SK-N-SH (cell line): ENCODE data around the gene PARD3B. TPM values are rescaled to one million over a fixed set of nuclear protein-coding genes. Genes with fewer than 3 reads are reported as not detected.

Experiments
- CTCF ChIA-PET: fragments of 300-600, 350-600 bp; formaldehyde crosslinking; extraction: SDS; loops from one replicate; lab custom pipeline; 2021; lab: Yijun Ruan, JAX
- POLR2A ChIA-PET: fragments of 350-600 bp; sonication (Branson Sonifier 250); formaldehyde crosslinking; extraction: SDS; loops from one replicate; lab custom pipeline; 2020; ENCODE audit warnings: antibody characterized with exemption, inconsistent platforms; lab: Yijun Ruan, JAX
- DNase-seq: peaks from one replicate; pipeline ENCODE4 v3.0.0; 2012
- H2AFZ ChIP-seq: fragments of 200-600 bp; sonication (generic); 2 replicates; pipeline ENCODE4 v1.8.1; 2016; ENCODE audit warnings: antibody characterized with exemption, mild to moderate bottlenecking, low read depth
- H3F3A ChIP-seq: fragments of 200-600 bp; sonication (generic); replicated peaks from 2 replicates; pipeline ENCODE3; 2016; ENCODE audit warnings: antibody characterized with exemption, mild to moderate bottlenecking; ENCODE audit not compliant: insufficient read depth
- H3K27ac ChIP-seq, 2 experiments: fragments of 200-500 bp in 1 of 2; fragments of 200-600 bp in 1 of 2; sonication (Bioruptor generic) in 1 of 2; sonication (generic), shearing (Covaris generic) in 1 of 2; 2 replicates each; pipeline versions ENCODE4 v1.5.1 to v1.6.1; 2014 to 2016; ENCODE audit warnings: low read depth in 2 of 2, inconsistent platforms in 1 of 2, low read length in 1 of 2, mild to moderate bottlenecking in 1 of 2, mixed read lengths in 1 of 2
- H3K27me3 ChIP-seq: fragments of 200-600 bp; sonication (generic), shearing (Covaris generic); 2 replicates; pipeline ENCODE4 v1.6.1; 2016; ENCODE audit warnings: mixed run types; ENCODE audit not compliant: insufficient read depth
- H3K36me3 ChIP-seq, 2 experiments: fragments of 200-500 bp in 1 of 2; fragments of 200-600 bp in 1 of 2; sonication (Bioruptor generic) in 1 of 2; sonication (generic) in 1 of 2; replicated peaks in 1 of 2; 2 replicates each; pipeline versions ENCODE3 to v1.5.1; 2014 to 2016; ENCODE audit warnings: low read length in 1 of 2, mild to moderate bottlenecking in 1 of 2; ENCODE audit not compliant: insufficient read depth in 2 of 2, control insufficient read depth in 1 of 2
- H3K4me1 ChIP-seq, 2 experiments: fragments of 200-500 bp in 1 of 2; fragments of 200-600 bp in 1 of 2; sonication (Bioruptor generic) in 1 of 2; sonication (generic), shearing (Covaris generic) in 1 of 2; 2 replicates each; pipeline versions ENCODE4 v1.5.1 to v1.6.1; 2014 to 2016; ENCODE audit warnings: low read depth in 1 of 2, low read length in 1 of 2, mixed run types in 1 of 2; ENCODE audit not compliant: insufficient read depth in 2 of 2, control insufficient read depth in 1 of 2
- H3K4me2 ChIP-seq: fragments of 200-600 bp; sonication (generic), shearing (Covaris generic); 2 replicates; pipeline ENCODE4 v1.6.1; 2017; ENCODE audit warnings: mixed run types
- H3K4me3 ChIP-seq, 2 experiments: fragments of 200-500 bp in 1 of 2; fragments of 200-600 bp in 1 of 2; sonication (Bioruptor generic) in 1 of 2; sonication (generic), shearing (Covaris generic) in 1 of 2; 2 replicates each; pipeline versions ENCODE4 v1.5.1 to v1.8.1; 2014 to 2016; ENCODE audit warnings: low read depth in 2 of 2, inconsistent platforms in 1 of 2, low read length in 1 of 2, mild to moderate bottlenecking in 1 of 2, mixed read lengths in 1 of 2, moderate library complexity in 1 of 2
- H3K79me2 ChIP-seq: fragments of 200-600 bp; sonication (generic); 2 replicates; pipeline ENCODE4 v1.8.1; 2017; ENCODE audit warnings: mild to moderate bottlenecking; ENCODE audit not compliant: insufficient read depth
- H3K9ac ChIP-seq: fragments of 200-600 bp; sonication (generic); 2 replicates; pipeline ENCODE4 v1.6.1; 2017; ENCODE audit warnings: mixed run types
- H3K9me2 ChIP-seq: fragments of 200-600 bp; sonication (generic); 2 replicates; pipeline ENCODE4 v1.6.1; 2017; ENCODE audit warnings: mixed run types
- H3K9me3 ChIP-seq: fragments of 200-600 bp; sonication (generic); 2 replicates; pipeline ENCODE4 v1.6.1; 2017; ENCODE audit warnings: mixed run types, mild to moderate bottlenecking, moderate library complexity
- H4K20me1 ChIP-seq: fragments of 200-600 bp; sonication (generic); 2 replicates; pipeline ENCODE4 v1.6.1; 2017; ENCODE audit warnings: mild to moderate bottlenecking, mixed run types; ENCODE audit not compliant: insufficient read depth
- EZH2phosphoT487 ChIP-seq: fragments of 200-600 bp; sonication (generic); IDR thresholded peaks from 2 replicates; pipeline ENCODE4 v1.6.1; 2017; ENCODE audit warnings: low read depth, mixed run types, mild to moderate bottlenecking, antibody characterized with exemption, moderate library complexity, borderline replicate concordance
- FOSL2 ChIP-seq: IDR thresholded peaks from 2 replicates; pipeline ENCODE4 v1.4.0; 2012; ENCODE audit warnings: low read depth, mild to moderate bottlenecking, moderate library complexity, borderline replicate concordance
- GATA2 ChIP-seq: sonication (generic); formaldehyde crosslinking; IDR thresholded peaks from 2 replicates; pipeline ENCODE4 v1.5.0; 2020; ENCODE audit warnings: mild to moderate bottlenecking, missing genetic modification reagents
- JUND ChIP-seq: IDR thresholded peaks from 2 replicates; pipeline ENCODE4 v1.4.0; 2012
- MXI1 ChIP-seq: IDR thresholded peaks from 2 replicates; pipeline ENCODE4 v1.6.1; 2012; ENCODE audit warnings: mild to moderate bottlenecking, low read depth, low read length, improper control_type of control experiment
- NFIC ChIP-seq: IDR thresholded peaks from 2 replicates; pipeline ENCODE4 v1.4.0; 2012; ENCODE audit warnings: borderline replicate concordance
- POLR2AphosphoS5 ChIP-seq: IDR thresholded peaks from 2 replicates; pipeline ENCODE4 v1.6.1; 2012; ENCODE audit warnings: low read depth, low read length
- RCOR1 ChIP-seq: fragments of 150-350 bp; IDR thresholded peaks from 2 replicates; pipeline ENCODE4 v1.6.1; 2017; ENCODE audit warnings: antibody characterized with exemption, low read length
- RXRA ChIP-seq: IDR thresholded peaks from 2 replicates; pipeline ENCODE4 v1.4.0; 2012; ENCODE audit warnings: low read depth, mild to moderate bottlenecking, borderline replicate concordance
- SIN3A ChIP-seq: IDR thresholded peaks from 2 replicates; pipeline ENCODE4 v1.6.1; 2012; ENCODE audit warnings: low read depth, mild to moderate bottlenecking, low read length, moderate library complexity, borderline replicate concordance
- SMC3 ChIP-seq: IDR thresholded peaks from 2 replicates; pipeline ENCODE4 v1.6.1; 2012; ENCODE audit warnings: low read depth, low read length, improper control_type of control experiment
- TEAD4 ChIP-seq: IDR thresholded peaks from 2 replicates; pipeline ENCODE4 v1.4.0; 2012; ENCODE audit warnings: mild to moderate bottlenecking, borderline replicate concordance; ENCODE audit not compliant: insufficient read depth
- USF2 ChIP-seq: fragments of 150-350 bp; IDR thresholded peaks from 2 replicates; pipeline ENCODE4 v1.6.1; 2017; ENCODE audit warnings: antibody characterized with exemption, low read length, low read depth, borderline replicate concordance
- WGBS: methylation state at CpG from one replicate; pipeline ENCODE4 v1.1.6; 2017; ENCODE audit warnings: low lambda C conversion rate; 5-methylcytosine and 5-hydroxymethylcytosine counted together
- polyA plus RNA-seq, 3 experiments: library from polyadenylated mRNA; depleted of rRNA; stranded (reverse); fragments of >200 nt; gene quantifications; 2 replicates each; pipeline ENCODE4 v1.2.3, GENCODE V29; 2012
- TF ChIP-seq, protein P1 (sequence below): fragments of 150-350 bp; IDR thresholded peaks from 2 replicates; pipeline ENCODE4 v1.6.1; 2016; ENCODE audit warnings: mild to moderate bottlenecking, low read depth, low read length
- TF ChIP-seq, protein P2 (sequence below): IDR thresholded peaks from 2 replicates; pipeline ENCODE4 v1.4.0; 2012; ENCODE audit warnings: low read depth, borderline replicate concordance
- TF ChIP-seq, protein P3 (sequence below): IDR thresholded peaks from 2 replicates; pipeline ENCODE4; 2012
- TF ChIP-seq, protein P4 (sequence below): IDR thresholded peaks from 2 replicates; pipeline ENCODE4 v1.6.1; 2012; ENCODE audit warnings: mild to moderate bottlenecking, low read depth, low read length, moderate library complexity

PARD3B gene
- polyA plus RNA-seq, 1 of the 3 experiments (the other 2 are of a cell fraction) = 0.87 TPM

GRCh38 chr2:205022841-205023240 is 477.6 kb downstream of the PARD3B start:
- no peak for DNase-seq
- POLR2A ChIA-PET = no interaction called here

DNA sequence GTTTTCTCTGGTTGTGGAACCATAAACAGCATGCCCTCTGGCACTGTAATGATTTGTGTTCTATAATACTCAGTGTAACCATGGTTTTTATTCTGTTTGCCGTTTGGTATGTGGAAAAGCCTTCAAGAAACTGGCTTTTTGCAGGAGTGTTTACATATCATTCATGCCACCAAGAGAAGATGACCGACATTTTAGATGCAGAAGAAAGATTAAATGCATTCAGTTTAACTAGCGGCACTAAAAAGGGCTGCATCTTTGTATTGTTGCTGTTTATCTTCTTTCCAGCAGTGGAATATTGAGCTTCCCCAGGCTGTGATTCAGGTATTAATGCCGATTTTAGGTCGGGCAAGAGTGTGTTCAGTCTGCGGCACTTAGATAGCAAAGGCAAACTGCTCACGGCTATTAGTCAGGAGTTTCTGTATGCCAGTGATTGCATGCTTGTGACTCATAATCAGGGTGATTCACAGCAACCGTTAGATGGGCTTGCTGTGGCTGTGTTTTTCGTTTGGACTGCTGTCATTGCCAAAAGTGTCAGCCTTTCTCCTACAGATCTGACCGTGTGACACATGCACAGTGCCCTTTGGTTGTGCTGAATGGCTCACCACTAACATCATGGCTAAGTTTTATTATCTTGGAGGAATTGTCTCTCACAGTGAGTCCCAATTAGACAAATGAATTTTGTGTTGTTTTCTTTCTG is 479.7 kb downstream of the PARD3B start:
- Histone ChIP-seq H2AFZ (peak overlapping the region; percentile 85), H4K20me1 (no peaks in the 10 kb centered on the region), H3K9ac (peak overlapping the region; percentile 54; the same call in 1 of the 2 replicates), H3K4me3 (peak overlapping the region; percentile 40 to 59; a peak in 3 of 4 replicates), H3K9me3 (no peaks in the 10 kb centered on the region), H3K36me3 (no peaks in the 10 kb centered on the region), H3K9me2 (no peaks in the 10 kb centered on the region), H3K4me1 (peaks cover 8 to 18% of the 10 kb centered on the region in 2 experiments), H3K79me2 (no peaks in the 10 kb centered on the region), H3K4me2 (peak overlapping the region; percentile 76), H3F3A (peaks cover 7% of the 10 kb centered on the region), H3K27me3 (no peaks in the 10 kb centered on the region), H3K27ac (peak overlapping the region; percentile 82 to 85)
- ChIA-PET CTCF (no interaction called here), POLR2A (no interaction called here)
- peak; percentile 16 for DNase-seq
- WGBS = 7% methylated on average over 10 of the region's 10 CpGs
- TF ChIP-seq, protein P1, sequence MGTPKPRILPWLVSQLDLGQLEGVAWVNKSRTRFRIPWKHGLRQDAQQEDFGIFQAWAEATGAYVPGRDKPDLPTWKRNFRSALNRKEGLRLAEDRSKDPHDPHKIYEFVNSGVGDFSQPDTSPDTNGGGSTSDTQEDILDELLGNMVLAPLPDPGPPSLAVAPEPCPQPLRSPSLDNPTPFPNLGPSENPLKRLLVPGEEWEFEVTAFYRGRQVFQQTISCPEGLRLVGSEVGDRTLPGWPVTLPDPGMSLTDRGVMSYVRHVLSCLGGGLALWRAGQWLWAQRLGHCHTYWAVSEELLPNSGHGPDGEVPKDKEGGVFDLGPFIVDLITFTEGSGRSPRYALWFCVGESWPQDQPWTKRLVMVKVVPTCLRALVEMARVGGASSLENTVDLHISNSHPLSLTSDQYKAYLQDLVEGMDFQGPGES = no peak
- TF ChIP-seq GATA2 (CRISPR knock-in tag) (peak; percentile 30; the same call in 1 of the 2 replicates), MXI1 (no peak), JUND (peak; percentile 95), NFIC (peak; percentile 88), USF2 (no peak), EZH2phosphoT487 (no peak), SIN3A (peak; percentile 25; the same call in 1 of the 2 replicates), RCOR1 (0 out of 2 replicates have a peak, but pooled peaks have one; percentile 14), FOSL2 (peak; percentile 99), POLR2AphosphoS5 (peak; percentile 67; the same call in 1 of the 2 replicates), RXRA (peak; percentile 49; the same call in 1 of the 2 replicates), TEAD4 (no peak)
- TF ChIP-seq, protein P2, sequence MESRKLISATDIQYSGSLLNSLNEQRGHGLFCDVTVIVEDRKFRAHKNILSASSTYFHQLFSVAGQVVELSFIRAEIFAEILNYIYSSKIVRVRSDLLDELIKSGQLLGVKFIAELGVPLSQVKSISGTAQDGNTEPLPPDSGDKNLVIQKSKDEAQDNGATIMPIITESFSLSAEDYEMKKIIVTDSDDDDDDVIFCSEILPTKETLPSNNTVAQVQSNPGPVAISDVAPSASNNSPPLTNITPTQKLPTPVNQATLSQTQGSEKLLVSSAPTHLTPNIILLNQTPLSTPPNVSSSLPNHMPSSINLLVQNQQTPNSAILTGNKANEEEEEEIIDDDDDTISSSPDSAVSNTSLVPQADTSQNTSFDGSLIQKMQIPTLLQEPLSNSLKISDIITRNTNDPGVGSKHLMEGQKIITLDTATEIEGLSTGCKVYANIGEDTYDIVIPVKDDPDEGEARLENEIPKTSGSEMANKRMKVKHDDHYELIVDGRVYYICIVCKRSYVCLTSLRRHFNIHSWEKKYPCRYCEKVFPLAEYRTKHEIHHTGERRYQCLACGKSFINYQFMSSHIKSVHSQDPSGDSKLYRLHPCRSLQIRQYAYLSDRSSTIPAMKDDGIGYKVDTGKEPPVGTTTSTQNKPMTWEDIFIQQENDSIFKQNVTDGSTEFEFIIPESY = 0 out of 2 replicates have a peak, but pooled peaks have one; percentile 37
- TF ChIP-seq, protein P3, sequence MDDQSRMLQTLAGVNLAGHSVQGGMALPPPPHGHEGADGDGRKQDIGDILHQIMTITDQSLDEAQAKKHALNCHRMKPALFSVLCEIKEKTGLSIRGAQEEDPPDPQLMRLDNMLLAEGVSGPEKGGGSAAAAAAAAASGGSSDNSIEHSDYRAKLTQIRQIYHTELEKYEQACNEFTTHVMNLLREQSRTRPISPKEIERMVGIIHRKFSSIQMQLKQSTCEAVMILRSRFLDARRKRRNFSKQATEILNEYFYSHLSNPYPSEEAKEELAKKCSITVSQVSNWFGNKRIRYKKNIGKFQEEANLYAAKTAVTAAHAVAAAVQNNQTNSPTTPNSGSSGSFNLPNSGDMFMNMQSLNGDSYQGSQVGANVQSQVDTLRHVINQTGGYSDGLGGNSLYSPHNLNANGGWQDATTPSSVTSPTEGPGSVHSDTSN = peak; percentile 80
- TF ChIP-seq, protein P4, sequence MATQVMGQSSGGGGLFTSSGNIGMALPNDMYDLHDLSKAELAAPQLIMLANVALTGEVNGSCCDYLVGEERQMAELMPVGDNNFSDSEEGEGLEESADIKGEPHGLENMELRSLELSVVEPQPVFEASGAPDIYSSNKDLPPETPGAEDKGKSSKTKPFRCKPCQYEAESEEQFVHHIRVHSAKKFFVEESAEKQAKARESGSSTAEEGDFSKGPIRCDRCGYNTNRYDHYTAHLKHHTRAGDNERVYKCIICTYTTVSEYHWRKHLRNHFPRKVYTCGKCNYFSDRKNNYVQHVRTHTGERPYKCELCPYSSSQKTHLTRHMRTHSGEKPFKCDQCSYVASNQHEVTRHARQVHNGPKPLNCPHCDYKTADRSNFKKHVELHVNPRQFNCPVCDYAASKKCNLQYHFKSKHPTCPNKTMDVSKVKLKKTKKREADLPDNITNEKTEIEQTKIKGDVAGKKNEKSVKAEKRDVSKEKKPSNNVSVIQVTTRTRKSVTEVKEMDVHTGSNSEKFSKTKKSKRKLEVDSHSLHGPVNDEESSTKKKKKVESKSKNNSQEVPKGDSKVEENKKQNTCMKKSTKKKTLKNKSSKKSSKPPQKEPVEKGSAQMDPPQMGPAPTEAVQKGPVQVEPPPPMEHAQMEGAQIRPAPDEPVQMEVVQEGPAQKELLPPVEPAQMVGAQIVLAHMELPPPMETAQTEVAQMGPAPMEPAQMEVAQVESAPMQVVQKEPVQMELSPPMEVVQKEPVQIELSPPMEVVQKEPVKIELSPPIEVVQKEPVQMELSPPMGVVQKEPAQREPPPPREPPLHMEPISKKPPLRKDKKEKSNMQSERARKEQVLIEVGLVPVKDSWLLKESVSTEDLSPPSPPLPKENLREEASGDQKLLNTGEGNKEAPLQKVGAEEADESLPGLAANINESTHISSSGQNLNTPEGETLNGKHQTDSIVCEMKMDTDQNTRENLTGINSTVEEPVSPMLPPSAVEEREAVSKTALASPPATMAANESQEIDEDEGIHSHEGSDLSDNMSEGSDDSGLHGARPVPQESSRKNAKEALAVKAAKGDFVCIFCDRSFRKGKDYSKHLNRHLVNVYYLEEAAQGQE = 0 out of 2 replicates have a peak, but pooled peaks have one; percentile 57

More at GRCh38 chr2:205022841-205023240, 477.6 kb downstream of the PARD3B start:
- H2AFZ ChIP-seq = no peak overlapping the region
- H3K27me3 ChIP-seq = no peaks in the 10 kb centered on the region
- CTCF ChIA-PET = no interaction called here
- H3K9me3 ChIP-seq = no peaks in the 10 kb centered on the region
- no peak overlapping the region; a peak in 1 of 4 replicates for H3K27ac ChIP-seq
- H3F3A ChIP-seq = peaks cover 7% of the 10 kb centered on the region
- no peaks in the 10 kb centered on the region for H3K9me2 ChIP-seq
- H4K20me1 ChIP-seq = no peaks in the 10 kb centered on the region
- H3K4me1 ChIP-seq = peaks cover 8 to 18% of the 10 kb centered on the region in 2 experiments
- WGBS = 97% methylated on average over 5 of the region's 5 CpGs
- no peak overlapping the region for H3K4me2 ChIP-seq
- TF ChIP-seq SMC3 = no peak
- no peaks in the 10 kb centered on the region for H3K36me3 ChIP-seq
- no peaks in the 10 kb centered on the region for H3K79me2 ChIP-seq
- no peak overlapping the region for H3K9ac ChIP-seq
- no peak overlapping the region for H3K4me3 ChIP-seq
